ENCODE data around the gene SHC4.

GRCh38 chr15:48992096-48992495 is 28.4 kb upstream of the SHC4 start:
- TF ChIP-seq POLR2AphosphoS5 (IDR thresholded peaks at IDR 0.05) (no peak), CTCF (IDR thresholded peaks at IDR 0.05) (no peak), POLR2A (IDR thresholded peaks at IDR 0.05; ENCODE audit: low read depth) (no peak), EP300 (IDR thresholded peaks at IDR 0.05) (no peak)

All from esophagus muscularis mucosa (tissue), 4 donors.